ENCODE results near the gene TAS2R60.

Gene TAS2R60

GRCh38 chr7:143443153-143443552, at the start of gene TAS2R60:
TAS2R60 (plus strand) TSS chr7:143443453; CDS start chr7:143443453, 0 bp downstream.
- ChIA-PET POLR2A (no interaction called here), CTCF (no interaction called here)
- no peak for TF ChIP-seq CTCF (IDR thresholded peaks at IDR 0.05; ENCODE audit: control extremely low read depth, extremely low read depth, low read depth, missing control alignments)
- no peak for DNase-seq (ENCODE audit: extremely low spot score)

GRCh38 chr7:143394068-143394467, 49.2 kb upstream of the TAS2R60 start:
- no peak for TF ChIP-seq CTCF (IDR thresholded peaks at IDR 0.05; ENCODE audit: control extremely low read depth, extremely low read depth, low read depth, missing control alignments)
- DNase-seq (ENCODE audit: extremely low spot score) = no peak
- ChIA-PET POLR2A (interaction anchor here (0.7 kb wide), 1 partner anchor 626 kb away, joined by 4 read pairs; no protein-coding TSS in a partner anchor), CTCF (interaction anchor here (1.3 to 1.4 kb wide), 2 partner anchors 10 to 14 kb away, joined by 4 to 6 read pairs; no protein-coding TSS in a partner anchor)

- ChIA-PET CTCF (interaction anchor here (1.3 to 4.7 kb wide), 4 partner anchors 10 to 26 kb away, joined by 4 to 26 read pairs (median 6); no protein-coding TSS in a partner anchor), POLR2A (interaction anchor here (0.7 kb wide), 1 partner anchor 626 kb away, joined by 4 read pairs; no protein-coding TSS in a partner anchor)
- DNase-seq (ENCODE audit: extremely low spot score) = no peak
- TF ChIP-seq CTCF (IDR thresholded peaks at IDR 0.05; ENCODE audit: control extremely low read depth, extremely low read depth, low read depth, missing control alignments) = no peak
Measured at GRCh38 chr7:143394777-143395176, 48.5 kb upstream of the TAS2R60 start.

GRCh38 chr7:143395187-143396149, 47.8 kb upstream of the TAS2R60 start:
- ChIA-PET CTCF (interaction anchor here (1.3 to 4.7 kb wide), 5 partner anchors 11 to 27 kb away, joined by 4 to 26 read pairs (median 6); no protein-coding TSS in a partner anchor), POLR2A (no interaction called here)
- no peak for TF ChIP-seq CTCF (IDR thresholded peaks at IDR 0.05; ENCODE audit: control extremely low read depth, extremely low read depth, low read depth, missing control alignments)
- no peak for DNase-seq (ENCODE audit: extremely low spot score)

GRCh38 chr7:143396182-143396581, 47.1 kb upstream of the TAS2R60 start:
- POLR2A ChIA-PET = no interaction called here
- no peak for DNase-seq (ENCODE audit: extremely low spot score)
- no peak for TF ChIP-seq CTCF (IDR thresholded peaks at IDR 0.05; ENCODE audit: control extremely low read depth, extremely low read depth, low read depth, missing control alignments)
- CTCF ChIA-PET = interaction anchor here (1.5 to 4.7 kb wide), 4 partner anchors 12 to 27 kb away, joined by 5 to 26 read pairs (median 12); no protein-coding TSS in a partner anchor

GRCh38 chr7:143396625-143397556, 46.4 kb upstream of the TAS2R60 start:
- no peak for DNase-seq (ENCODE audit: extremely low spot score)
- ChIA-PET CTCF (interaction anchor here (2.1 to 4.7 kb wide), 3 partner anchors 13 to 19 kb away, joined by 8 to 26 read pairs (median 15); no protein-coding TSS in a partner anchor), POLR2A (no interaction called here)

More at GRCh38 chr7:143396625-143397556, 46.4 kb upstream of the TAS2R60 start:
- no peak for TF ChIP-seq CTCF (IDR thresholded peaks at IDR 0.05; ENCODE audit: control extremely low read depth, extremely low read depth, low read depth, missing control alignments)
